Iris pigment epithelial cell (primary cell): ENCODE data around the gene CEP41.
"Not testable (repeated sequence)": the region's sequence is repeated elsewhere in the genome, so short reads cannot be mapped to it uniquely, and the experiment has no call there.

Source experiments
- DNase-seq: peaks from one replicate; pipeline ENCODE4 v3.0.0-alpha.2; 2011; ENCODE audit warnings: low read depth

Gene CEP41

GRCh38 chr7:130387628-130388403 is 53.0 kb downstream of the CEP41 start:
- DNase-seq: peak; percentile 85

- DNase-seq: no peak
Measured at GRCh38 chr7:130387306-130387627, 53.5 kb downstream of the CEP41 start.

- no peak for DNase-seq
Measured at GRCh38 chr7:130386876-130387275, 53.9 kb downstream of the CEP41 start.

GRCh38 chr7:130385600-130386066 is 55.2 kb downstream of the CEP41 start:
- no peak for DNase-seq

- DNase-seq: no peak
Measured at GRCh38 chr7:130384841-130385599, 55.8 kb downstream of the CEP41 start.

GRCh38 chr7:130384371-130384801 is 56.4 kb downstream of the CEP41 start:
- DNase-seq: no peak

GRCh38 chr7:130383187-130383980 is 57.4 kb downstream of the CEP41 start:
- no peak for DNase-seq

GRCh38 chr7:130381468-130382312 is 59.1 kb downstream of the CEP41 start:
- no peak for DNase-seq

GRCh38 chr7:130380861-130381455 is 59.9 kb downstream of the CEP41 start:
- no peak for DNase-seq

- no peak for DNase-seq
Measured at GRCh38 chr7:130379921-130380860, 60.6 kb downstream of the CEP41 start, which contains the start of gene CPA1. CPA1 (plus strand) TSS chr7:130380494; CDS start chr7:130380521, 27 bp downstream.

- DNase-seq: no peak
Measured at GRCh38 chr7:130379532-130379920, 61.3 kb downstream of the CEP41 start.

- no peak for DNase-seq
Measured at GRCh38 chr7:130379019-130379418, 61.8 kb downstream of the CEP41 start.

- no peak for DNase-seq
Measured at GRCh38 chr7:130377178-130377577, 63.6 kb downstream of the CEP41 start.

- DNase-seq: not testable (repeated sequence)
Measured at GRCh38 chr7:130376461-130376860, 64.4 kb downstream of the CEP41 start.

GRCh38 chr7:130374507-130374906 is 66.3 kb downstream of the CEP41 start:
- no peak for DNase-seq

- DNase-seq: no peak
Measured at GRCh38 chr7:130372402-130373165, 68.2 kb downstream of the CEP41 start.

GRCh38 chr7:130371046-130371445 is 69.8 kb downstream of the CEP41 start:
- peak; percentile 57 for DNase-seq

GRCh38 chr7:130369831-130370550 is 70.8 kb downstream of the CEP41 start:
- DNase-seq: peak; percentile 75
